Stimulated activated naive CD4-positive, alpha-beta T cell treated with Interleukin-2 at 50 U/mL for 16 hours (primary cell): Measurements from ENCODE around the gene GRM5.
"Not testable (repeated sequence)": the region's sequence is repeated elsewhere in the genome, so short reads cannot be mapped to it uniquely, and the experiment has no call there.

Source experiments
- DNase-seq: peaks from one replicate; lab custom pipeline; 2025; lab: John Stamatoyannopoulos, UW

GRM5 gene

DNA sequence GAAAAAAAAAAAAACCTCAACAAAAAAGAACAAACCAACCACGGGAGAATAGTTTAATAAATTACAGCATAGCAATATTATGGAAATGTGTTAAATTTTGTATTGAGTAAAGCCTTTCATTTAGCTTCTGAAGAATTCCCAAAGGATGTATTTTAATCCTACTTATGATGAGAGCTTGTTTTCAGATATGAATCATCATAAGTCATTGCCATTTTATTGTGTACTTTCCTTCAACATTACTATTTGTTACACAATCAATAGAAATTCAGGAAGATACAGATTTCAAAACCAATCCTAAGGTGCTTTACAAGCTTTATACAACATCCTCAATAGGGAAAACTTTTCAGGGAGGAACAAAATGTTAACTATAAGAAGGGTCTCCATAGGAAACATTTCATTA lies 527.7 kb downstream of the GRM5 start:
- DNase-seq = no peak

DNA sequence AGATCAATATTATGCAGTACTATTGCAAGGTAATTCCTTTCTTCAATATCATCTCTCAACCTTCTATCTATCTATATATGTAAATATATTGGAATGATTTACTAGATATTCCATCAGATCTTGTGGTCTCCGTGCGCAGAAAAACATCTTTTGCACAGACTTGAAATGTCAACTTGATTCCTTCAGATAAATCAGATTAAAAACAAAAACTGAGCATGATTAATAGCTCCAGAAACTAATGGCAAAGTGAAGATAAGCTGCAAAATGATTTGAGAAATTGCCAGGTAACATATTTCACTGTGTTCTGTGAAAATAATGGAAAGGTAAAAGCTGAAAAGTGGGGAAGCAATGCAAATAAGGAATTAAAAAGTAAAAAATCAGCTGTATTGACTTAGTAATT lies 528.2 kb downstream of the GRM5 start:
- no peak for DNase-seq

DNA sequence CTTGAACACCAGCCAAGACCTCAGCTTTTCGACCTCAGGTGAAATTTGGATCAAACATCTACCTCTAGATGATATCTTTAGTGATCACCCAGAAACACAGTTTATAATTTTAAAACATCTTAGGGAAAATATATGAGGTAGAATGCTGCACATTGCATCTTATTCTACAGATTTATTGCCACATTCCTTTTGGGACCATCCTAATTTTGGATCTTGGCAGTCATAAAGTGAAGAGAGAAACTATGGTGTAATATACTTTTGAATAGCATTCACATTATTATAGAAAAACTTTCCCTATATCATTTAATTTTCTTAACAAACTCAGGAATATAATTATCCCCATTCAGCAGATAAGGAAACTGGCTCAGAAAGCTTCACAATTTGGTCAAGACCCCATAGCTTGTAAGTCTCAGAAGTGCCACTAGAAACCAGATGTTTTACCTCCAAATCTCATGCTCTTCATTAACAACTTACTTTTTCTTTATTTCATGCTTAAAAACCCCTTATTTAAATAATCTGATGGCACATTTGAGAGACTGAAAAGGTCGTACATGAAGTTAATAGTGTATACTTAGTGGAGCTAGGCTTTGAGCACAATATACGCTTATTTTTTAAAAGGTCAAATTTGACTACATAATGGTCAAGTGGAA lies 529.0 kb downstream of the GRM5 start:
- DNase-seq = no peak

DNA sequence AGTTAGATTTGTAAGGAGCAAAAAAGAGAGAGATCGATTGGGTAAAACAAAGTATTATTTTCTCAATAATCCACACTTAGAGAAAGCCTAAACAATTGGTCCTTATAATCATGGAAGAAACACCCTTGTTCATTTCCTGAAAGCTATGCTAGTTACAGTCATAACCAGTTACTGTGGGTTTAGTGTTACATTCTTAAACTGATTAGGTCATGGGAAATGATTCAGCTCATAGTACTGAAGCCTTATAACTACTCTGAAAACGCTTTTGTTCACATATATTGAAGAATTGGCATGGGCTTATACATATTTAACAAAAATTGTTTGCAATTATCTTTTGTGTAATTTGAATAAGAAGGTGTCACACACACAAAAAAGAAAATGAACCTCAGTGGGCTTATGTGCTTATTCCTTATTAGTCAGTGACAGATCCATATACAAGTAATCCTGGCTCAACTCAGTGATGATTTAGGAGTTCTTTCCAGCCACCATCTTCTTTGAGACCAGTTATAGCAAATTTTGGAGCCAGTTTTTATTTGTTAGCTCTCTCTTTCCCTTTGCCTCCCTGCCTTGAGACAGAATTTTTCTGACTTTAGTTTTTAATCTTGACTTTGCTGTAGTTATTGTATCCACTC lies 529.8 kb downstream of the GRM5 start:
- no peak for DNase-seq

DNA sequence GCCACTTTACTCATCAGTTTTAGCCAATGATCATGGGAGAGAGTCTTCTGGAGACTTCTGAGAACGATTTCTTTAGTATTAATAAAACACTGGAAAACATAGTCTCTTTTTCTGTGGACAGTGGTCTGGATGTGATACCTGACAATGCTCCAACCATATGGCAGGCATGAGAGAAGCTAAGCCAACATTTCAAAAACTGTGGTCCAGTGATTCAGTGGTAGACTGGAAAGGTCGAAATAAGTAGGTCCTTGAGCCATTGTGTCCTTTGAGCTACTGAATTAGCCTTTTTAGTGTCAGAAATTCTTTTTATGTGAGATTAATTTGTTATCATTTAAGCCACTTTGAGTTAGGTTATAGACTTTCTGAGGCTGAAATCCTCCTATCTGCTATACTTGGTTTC lies 530.5 kb downstream of the GRM5 start:
- no peak for DNase-seq

DNA sequence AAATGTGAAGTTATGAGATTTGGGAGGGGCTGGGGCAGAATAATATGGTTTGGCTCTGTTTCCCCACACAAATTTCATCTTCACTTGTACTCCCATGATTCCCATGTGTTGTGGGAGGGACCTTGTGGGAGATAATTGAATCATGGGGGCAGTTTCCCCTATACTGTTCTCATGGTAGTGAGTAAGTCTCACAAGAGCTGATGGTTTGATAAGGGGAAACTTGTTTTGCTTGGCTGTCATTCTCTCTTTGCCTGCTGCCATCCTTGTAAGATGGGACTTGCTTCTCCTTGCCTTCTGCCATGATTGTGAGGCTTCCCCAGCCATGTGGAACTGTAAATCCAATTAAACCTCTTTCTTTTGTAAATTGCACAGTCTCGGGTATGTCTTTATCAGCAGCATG lies 531.1 kb downstream of the GRM5 start:
- not testable (repeated sequence) for DNase-seq

DNA sequence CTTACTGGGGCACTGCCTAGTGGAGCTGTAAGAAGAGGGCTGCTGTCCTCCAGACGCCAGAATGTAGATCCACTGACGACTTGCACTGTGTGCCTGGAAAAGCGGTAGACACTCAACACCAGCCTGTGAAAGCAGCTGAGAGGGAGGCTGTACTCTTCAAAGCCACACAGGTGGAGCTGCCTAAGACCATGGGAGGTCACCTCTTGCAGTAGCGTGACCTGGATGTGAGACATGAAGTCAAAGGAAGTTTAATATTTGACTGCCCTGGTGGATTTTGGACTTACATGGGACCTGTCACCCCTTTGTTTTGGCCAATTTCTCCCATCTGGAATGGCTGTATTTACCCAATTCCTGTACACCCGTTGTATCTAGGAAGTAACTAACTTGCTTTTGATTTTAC lies 531.6 kb downstream of the GRM5 start:
- no peak for DNase-seq

DNA sequence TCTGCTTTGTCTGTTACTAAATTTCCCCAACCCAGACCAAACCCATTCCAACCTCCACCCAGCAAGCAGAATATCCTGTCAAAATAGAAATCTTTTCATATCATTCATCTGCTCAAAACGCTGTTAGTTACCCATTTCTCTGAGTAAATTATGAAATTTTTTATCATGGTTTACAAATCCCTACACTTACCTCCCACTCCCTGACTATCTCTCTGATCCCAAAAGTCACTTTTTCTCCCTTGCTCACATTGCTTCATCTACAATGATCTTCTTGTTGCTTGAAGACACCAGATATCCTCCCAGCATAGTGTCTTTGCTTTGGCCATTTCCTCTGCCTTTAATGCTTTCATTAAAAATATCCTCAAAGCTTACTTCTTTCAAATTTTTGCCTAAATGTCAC lies 532.8 kb downstream of the GRM5 start:
- no peak for DNase-seq

DNA sequence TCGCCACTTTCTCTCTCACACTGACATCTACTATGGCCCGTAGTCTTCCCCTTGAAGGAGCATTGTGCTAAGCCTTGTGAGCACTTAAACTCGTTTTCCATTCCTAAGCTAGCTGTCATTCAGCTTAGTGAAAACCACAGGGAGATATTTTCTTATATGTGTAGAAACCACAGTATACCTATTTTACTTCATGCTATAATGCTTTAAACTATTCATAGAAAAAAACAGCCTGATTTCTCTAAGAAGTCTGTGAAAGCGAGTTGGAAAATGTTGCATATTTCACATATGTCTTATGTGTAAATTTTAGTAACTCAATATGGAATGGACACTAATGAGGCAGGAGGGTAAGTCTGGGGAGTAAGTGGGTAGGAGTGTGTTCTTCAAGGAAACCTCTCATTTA lies 534.0 kb downstream of the GRM5 start:
- DNase-seq = no peak

DNA sequence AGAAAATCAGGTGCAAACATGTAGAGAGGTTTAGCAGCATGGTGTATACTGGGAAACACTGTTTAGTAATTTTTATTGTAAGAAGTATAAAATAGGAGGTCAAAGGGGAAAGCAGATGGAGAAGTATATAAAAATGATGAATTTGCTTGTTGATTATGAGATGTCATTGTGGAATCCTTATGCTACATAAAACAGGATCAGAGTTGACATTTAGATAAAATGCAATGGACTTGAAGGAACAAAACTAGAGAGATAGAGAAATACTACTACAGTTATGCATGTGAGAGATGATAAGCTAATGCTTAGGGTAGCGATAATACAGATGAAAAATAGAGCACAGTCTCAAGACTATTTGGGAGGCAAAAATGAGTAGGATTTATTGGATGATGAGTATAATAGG lies 536.4 kb downstream of the GRM5 start:
- no peak for DNase-seq

DNA sequence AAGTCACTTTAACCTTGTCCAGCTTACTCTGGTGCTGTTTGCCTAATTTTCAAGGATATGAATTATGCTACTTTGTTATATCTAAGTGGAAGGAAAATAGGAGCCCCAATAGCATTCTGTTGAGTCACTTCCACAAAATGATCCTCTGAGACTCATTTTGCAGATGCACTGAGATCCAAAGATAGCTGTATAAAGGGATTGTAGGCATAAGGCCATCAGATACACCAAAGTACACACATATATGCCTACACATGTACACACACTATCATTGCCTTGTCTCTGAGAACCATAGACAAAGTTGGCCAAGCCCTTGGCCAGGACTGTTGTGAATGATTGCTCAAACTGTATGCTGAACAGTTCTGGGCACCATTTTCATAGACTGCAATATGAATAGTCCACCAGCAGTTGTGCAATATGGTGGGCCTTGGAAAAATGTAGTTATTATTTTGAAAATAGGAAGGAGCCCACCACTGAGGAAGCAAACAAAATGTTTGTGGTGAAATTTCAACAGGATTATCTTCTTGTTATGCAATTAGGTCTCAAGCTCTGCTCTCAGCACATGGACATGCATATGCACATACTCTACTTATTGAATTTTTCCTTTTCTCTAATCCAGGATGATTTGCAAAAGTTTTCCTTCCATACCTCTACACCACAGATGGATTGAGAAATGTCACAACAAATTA lies 542.3 kb downstream of the GRM5 start:
- no peak for DNase-seq

DNA sequence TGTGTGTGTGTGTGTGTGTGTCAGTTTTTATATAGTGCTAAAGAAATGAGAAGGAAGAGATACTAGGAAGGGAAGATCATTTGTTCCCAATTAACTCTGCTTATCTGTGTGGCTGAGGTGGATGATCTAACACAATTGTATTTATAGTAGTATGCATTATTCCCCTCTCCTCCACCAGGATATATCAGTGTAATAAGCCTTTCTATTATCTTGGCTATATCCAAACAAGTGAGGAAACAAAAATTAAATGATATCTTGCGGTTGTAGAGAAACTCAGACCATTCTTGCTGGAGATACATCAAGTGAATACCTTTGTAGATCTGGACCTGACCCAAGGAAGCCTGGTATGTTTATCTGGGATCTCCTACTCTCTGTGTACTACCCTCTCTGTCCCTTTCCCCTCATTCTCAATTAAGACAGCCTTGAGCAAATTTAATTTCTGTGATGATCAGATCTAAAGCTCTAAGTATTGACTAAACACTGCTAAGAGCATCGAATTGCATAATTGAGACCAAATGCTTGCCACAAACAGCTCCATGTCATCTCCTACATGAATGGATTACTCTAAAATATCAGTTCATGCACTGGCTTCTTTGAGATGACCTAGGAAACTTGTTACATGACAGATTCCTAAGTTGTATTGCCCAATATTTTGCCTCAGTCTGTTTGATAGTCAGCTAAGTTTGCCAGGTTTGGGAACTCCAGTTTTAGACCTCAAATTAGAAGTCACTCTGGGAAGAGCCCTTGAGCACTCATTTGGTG lies 543.0 kb downstream of the GRM5 start:
- no peak for DNase-seq

DNA sequence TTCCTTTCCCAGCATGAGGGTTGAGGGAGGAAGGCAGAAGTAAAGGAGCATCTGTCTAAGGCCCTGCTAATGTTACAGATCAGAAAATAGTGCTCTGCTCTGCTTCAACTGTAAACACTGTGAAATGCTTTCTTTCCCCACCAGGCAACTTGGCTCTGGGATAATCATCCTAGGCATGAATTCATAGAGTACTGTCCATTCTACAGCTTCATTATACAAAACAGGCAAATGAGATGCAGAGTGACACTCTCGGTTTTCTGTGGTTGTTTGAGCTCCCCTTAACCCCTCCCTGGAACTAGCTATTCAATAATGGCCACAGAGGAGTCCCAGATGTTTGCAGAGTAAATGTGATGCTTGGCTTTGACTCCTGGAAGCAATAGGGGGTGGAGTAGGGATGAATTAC lies 544.0 kb downstream of the GRM5 start:
- no peak for DNase-seq

DNA sequence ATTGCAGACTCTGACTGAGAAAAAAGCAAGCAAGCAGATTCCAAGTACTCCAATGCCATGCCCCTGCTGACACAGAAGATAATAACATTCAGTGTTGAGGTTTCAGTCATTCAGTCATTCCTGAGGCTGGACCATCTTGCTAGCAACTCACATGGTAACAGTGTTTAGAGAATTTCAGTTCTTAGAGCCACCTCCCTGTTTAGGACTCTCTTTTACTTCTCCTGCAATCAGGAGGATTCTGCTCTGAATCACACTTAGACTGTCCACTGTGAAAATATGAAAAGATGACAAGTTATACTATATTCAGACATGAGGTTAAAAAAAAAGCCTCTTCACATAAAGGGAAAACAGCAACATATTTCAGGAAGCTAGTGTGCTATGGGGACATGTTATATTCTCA lies 544.4 kb downstream of the GRM5 start:
- no peak for DNase-seq

DNA sequence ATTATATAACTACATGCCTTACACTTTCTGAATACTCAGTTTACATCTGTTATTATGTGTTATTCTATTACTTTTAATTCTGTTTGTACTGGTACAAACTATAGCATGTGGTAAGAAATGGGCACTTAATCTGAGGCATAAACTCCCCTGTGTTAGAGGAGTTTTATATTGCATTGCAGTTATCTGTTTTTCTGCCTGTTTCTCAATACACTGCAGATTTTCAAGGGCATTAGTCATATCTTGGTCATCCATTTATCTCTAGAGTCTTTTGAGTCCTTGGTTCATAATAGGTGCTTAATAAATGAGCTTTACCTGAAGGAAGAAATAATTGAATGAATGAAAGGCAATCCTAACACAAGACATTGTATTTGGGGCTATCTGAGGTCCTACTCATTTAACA lies 545.4 kb downstream of the GRM5 start:
- no peak for DNase-seq

DNA sequence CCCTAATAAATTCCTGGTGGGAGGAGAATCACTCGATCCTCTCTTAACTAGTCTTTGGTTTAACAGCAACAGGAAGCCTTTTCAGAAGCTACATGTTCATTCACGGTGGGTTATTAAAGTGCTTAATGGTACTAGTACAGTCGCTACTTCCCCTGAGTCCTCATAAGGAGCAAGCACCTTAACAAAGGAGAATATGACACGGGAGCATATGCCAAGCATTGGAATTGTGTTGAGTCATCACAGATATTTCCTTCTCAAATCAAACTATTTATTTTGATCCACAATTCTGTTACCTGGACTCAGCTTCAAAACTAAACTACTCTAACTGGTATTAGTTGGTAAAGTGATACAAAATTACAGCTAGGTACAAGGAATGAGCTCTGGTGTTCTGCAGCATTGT lies 550.8 kb downstream of the GRM5 start:
- DNase-seq = no peak

DNA sequence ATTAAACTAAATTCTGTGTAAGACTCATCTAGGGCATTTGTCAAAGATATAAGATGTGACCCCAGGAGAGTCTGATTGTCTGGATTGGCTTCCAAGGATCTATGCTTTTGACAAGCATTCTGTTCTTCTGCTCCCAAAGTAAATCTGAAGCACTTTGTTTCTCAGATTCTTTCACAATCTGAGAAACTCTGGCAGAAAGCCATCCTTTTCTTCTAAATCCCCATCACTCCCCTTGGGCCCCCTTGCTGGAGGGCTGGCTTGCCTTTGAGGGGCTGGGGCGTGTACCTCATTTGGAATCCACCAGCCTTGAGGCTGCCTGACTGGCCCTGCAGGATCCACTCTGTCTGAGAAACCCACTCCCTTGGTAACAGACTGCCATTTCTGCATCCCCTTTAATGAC lies 554.8 kb downstream of the GRM5 start:
- no peak for DNase-seq

DNA sequence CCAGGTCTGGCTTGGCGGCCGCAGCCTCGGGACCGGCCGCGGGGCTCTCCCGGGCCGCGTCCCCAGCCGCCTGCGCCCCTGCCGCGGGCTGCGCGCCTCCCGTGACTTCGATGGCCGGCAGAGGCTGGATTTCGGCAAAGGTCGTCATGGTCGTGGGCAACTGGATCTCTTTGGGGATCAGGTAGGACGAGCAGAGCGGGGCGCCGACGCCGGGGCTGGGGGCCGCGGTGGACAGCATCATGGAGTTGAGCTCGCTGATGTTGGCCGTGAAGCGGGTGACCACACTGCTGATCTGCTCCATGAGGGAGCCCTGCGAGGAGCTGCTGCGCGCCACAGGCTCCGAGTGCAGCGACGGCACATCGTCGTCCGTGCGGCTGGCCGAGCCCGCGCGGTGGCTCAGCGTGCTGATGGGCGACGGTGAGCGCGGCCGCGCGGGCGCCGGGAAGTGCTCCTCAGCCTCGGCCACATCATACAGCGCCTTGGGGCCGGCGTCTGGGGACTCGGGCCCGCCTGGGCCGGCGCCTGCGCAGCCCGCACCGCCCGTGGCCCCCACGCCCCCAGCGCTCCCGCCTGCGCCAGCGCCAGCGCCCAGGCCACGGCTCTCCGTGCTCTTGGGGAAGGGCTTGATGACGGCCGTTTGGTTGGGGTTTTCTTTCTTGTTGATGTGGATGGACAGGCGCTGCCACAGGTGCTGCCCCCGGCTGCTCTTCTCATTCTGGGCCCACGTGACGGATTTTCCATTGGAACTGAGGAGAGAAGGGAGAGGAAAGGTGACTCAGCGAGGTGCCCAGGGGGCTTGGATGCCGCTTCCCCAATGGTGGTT lies 556.8 kb downstream of the GRM5 start:
- DNase-seq = no peak

DNA sequence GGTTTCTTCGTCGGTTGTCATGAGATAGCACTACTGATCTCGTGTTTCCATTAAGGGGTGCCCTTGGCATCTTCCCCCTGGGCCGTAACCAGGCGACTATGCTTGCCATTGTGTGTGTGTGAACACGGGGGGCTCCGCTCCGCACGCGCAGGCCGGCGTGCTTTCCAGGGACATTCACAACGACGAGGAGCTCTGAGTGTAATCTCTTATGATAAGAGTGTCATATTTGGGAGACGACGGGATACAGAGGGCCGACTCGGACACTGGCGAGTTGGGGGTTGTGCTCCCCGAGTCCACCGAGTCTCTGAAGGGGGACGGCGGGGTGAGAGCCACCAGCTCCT lies 557.4 kb downstream of the GRM5 start:
- DNase-seq = no peak

DNA sequence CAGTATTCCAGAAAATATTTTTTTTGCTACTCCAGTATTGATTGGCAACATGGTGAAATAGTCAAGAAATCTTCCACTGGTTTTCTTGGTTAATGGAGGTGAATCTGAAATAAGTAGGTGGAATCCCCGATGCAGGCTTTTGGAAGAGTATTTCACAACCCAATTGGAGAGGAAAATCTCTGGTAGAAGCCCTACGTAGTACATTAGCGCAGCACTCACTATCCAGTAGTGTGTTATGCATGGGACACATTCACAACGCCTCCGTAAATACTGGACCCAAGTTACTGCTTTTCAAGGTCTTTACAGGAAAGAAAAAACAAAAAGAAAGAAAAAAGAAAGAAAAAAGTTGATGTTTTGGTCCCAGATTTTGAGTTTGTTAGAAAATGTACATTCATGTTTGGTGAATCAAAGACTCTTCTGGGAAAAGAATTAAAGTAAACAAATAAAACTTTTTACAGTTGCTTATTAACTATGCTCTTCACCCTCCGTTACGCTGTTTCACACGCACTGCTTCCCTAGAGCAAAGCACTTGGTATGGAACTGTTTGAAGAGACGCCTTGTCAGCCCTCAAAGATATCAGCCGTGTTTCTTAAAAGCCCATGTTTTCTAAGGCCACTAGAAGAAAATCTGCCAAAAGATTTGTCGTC lies 557.9 kb downstream of the GRM5 start:
- no peak for DNase-seq

DNA sequence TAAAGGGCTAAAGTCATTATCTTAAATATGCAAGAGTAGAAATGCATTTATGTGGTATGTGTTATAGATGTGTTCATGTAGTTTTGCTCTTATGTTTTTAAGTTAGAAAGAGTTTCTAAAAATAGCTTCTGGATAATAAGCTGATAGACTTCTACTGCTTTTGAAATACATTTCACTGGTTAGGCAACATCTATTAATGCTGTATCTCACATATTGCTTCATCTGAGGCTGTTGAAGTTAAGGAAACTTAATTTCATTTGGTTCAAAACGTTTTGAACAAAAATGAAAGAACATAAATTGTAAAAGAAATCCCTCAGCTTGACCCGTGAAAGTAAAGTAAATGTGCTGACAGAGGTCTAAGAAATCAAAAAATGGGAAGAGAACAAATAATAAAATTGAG lies 564.2 kb downstream of the GRM5 start:
- no peak for DNase-seq

DNA sequence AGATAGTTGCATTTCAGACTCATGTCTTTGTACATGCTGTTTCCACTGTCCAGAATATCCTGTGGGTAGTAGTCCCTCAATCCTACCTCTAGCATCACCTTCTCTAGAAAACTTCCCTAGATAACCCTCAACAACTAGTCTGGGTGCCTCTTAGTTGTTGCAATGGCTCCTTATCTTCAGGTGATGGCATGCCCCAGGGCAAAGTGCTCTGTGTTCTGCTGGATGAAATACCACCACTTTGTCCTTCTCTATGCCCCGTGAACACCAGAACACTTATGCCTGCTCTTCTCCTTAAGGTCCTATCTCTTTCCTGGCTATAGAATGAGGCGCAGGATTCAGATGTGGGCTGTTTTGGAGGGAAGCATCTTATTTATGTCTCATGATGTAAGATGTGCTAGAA lies 569.9 kb downstream of the GRM5 start:
- DNase-seq = no peak
